ENCODE data around the gene PCDHB2.
A peak's percentile ranks its signal among the peaks of the same experiment; 100 is the strongest.
"Not testable (repeated sequence)": the region's sequence is repeated elsewhere in the genome, so short reads cannot be mapped to it uniquely, and the experiment has no call there.

The PCDHB2 gene

GRCh38 chr5:141127305-141127704 is 32.9 kb downstream of the PCDHB2 start:
- H3K4me1 ChIP-seq (ENCODE audit: low read length) = no peaks in the 10 kb centered on the region
- H3K4me3 ChIP-seq (ENCODE audit: low read length) = no peak overlapping the region
- TF ChIP-seq EZH2 (optimal IDR thresholded peaks at IDR 0.05; ENCODE audit: low read depth, low read length) (no peak), CTCF (IDR thresholded peaks at IDR 0.05; ENCODE audit: low read length) (no peak), EZH2phosphoT487 (IDR thresholded peaks at IDR 0.05; ENCODE audit: low read length) (no peak)
- H3K9me2 ChIP-seq (replicated peaks; ENCODE audit: insufficient read depth, low read length) = no peaks in the 10 kb centered on the region
- H3K27me3 ChIP-seq (replicated peaks; ENCODE audit: insufficient read depth, low read length) = no peaks in the 10 kb centered on the region
- H2AFZ ChIP-seq (ENCODE audit: low read length) = no peak overlapping the region
- H3K79me2 ChIP-seq (ENCODE audit: low read length) = no peaks in the 10 kb centered on the region
- H3K36me3 ChIP-seq (replicated peaks; ENCODE audit: insufficient read depth, low read length) = no peaks in the 10 kb centered on the region
- DNase-seq = no peak
- no peaks in the 10 kb centered on the region; the same call in 1 of the 2 replicates for H3K9me3 ChIP-seq (replicated peaks; ENCODE audit: insufficient read depth, low read length)
- no peaks in the 10 kb centered on the region for H3F3A ChIP-seq (ENCODE audit: insufficient read depth, low read length)
- no peak overlapping the region for H3K9ac ChIP-seq (ENCODE audit: low read length)
- H3K4me2 ChIP-seq (ENCODE audit: low read depth, low read length) = no peak overlapping the region
- no peak overlapping the region for H3K27ac ChIP-seq (ENCODE audit: low read length)
- H4K20me1 ChIP-seq (ENCODE audit: insufficient read depth, low read length) = no peaks in the 10 kb centered on the region

GRCh38 chr5:141135030-141135717 is 40.8 kb downstream of the PCDHB2 start, which contains the start of gene PCDHB5:
TSS of gene PCDHB5 (plus strand) at chr5:141135206. CDS start at chr5:141135435, 229 bp downstream.
- Histone ChIP-seq H3K9ac (ENCODE audit: low read length) (no peak within 1 kb of the TSS), H3F3A (ENCODE audit: insufficient read depth, low read length) (no peaks in the 10 kb centered on the region), H2AFZ (ENCODE audit: low read length) (no peak within 1 kb of the TSS), H4K20me1 (ENCODE audit: insufficient read depth, low read length) (no peaks in the 10 kb centered on the region), H3K36me3 (replicated peaks; ENCODE audit: insufficient read depth, low read length) (no peaks in the 10 kb centered on the region), H3K4me1 (ENCODE audit: low read length) (no peaks in the 10 kb centered on the region), H3K79me2 (ENCODE audit: low read length) (no peaks in the 10 kb centered on the region), H3K4me3 (ENCODE audit: low read length) (no peak within 1 kb of the TSS), H3K27ac (ENCODE audit: low read length) (no peak within 1 kb of the TSS), H3K9me3 (replicated peaks; ENCODE audit: insufficient read depth, low read length) (no peaks in the 10 kb centered on the region), H3K4me2 (ENCODE audit: low read depth, low read length) (no peak within 1 kb of the TSS), H3K9me2 (replicated peaks; ENCODE audit: insufficient read depth, low read length) (no peaks in the 10 kb centered on the region), H3K27me3 (replicated peaks; ENCODE audit: insufficient read depth, low read length) (no peaks in the 10 kb centered on the region)
- no peak for DNase-seq
- TF ChIP-seq EZH2 (optimal IDR thresholded peaks at IDR 0.05; ENCODE audit: low read depth, low read length) = no peak
- peak; percentile 12 for TF ChIP-seq CTCF (IDR thresholded peaks at IDR 0.05; ENCODE audit: low read length)

DNA sequence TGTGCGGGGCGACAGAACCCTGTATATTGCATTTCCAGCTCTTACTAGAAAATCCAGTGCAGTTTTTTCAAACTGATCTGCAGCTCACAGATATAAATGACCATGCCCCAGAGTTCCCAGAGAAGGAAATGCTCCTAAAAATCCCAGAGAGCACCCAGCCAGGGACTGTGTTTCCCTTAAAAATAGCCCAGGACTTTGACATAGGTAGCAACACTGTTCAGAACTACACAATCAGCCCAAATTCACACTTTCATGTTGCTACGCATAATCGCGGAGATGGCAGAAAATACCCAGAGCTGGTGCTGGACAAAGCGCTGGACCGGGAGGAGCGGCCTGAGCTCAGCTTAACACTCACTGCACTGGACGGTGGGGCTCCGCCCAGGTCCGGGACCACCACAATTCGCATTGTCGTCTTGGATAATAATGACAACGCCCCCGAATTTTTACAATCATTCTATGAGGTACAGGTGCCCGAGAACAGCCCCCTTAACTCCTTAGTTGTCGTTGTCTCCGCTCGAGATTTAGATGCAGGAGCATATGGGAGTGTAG is 41.4 kb downstream of the PCDHB2 start:
- no peaks in the 10 kb centered on the region for H3F3A ChIP-seq (ENCODE audit: insufficient read depth, low read length)
- no peaks in the 10 kb centered on the region for H3K9me2 ChIP-seq (replicated peaks; ENCODE audit: insufficient read depth, low read length)
- no peaks in the 10 kb centered on the region for H3K27me3 ChIP-seq (replicated peaks; ENCODE audit: insufficient read depth, low read length)
- no peaks in the 10 kb centered on the region for H3K9me3 ChIP-seq (replicated peaks; ENCODE audit: insufficient read depth, low read length)
- no peak overlapping the region for H3K27ac ChIP-seq (ENCODE audit: low read length)
- DNase-seq = no peak
- TF ChIP-seq EZH2 (optimal IDR thresholded peaks at IDR 0.05; ENCODE audit: low read depth, low read length) = no peak
- TF ChIP-seq CTCF (IDR thresholded peaks at IDR 0.05; ENCODE audit: low read length) = no peak
- no peak for TF ChIP-seq EZH2phosphoT487 (IDR thresholded peaks at IDR 0.05; ENCODE audit: low read length)
- H3K4me1 ChIP-seq (ENCODE audit: low read length) = no peaks in the 10 kb centered on the region
- H3K4me2 ChIP-seq (ENCODE audit: low read depth, low read length) = no peak overlapping the region
- no peaks in the 10 kb centered on the region for H3K36me3 ChIP-seq (replicated peaks; ENCODE audit: insufficient read depth, low read length)
- no peaks in the 10 kb centered on the region for H3K79me2 ChIP-seq (ENCODE audit: low read length)
- H4K20me1 ChIP-seq (ENCODE audit: insufficient read depth, low read length) = no peaks in the 10 kb centered on the region
- no peak overlapping the region for H3K4me3 ChIP-seq (ENCODE audit: low read length)
- H2AFZ ChIP-seq (ENCODE audit: low read length) = no peak overlapping the region
- H3K9ac ChIP-seq (ENCODE audit: low read length) = no peak overlapping the region

GRCh38 chr5:141137346-141137745 is 42.9 kb downstream of the PCDHB2 start:
- H3K4me1 ChIP-seq (ENCODE audit: low read length); H4K20me1 ChIP-seq (ENCODE audit: insufficient read depth, low read length); H3K4me2 ChIP-seq (ENCODE audit: low read depth, low read length); H3K79me2 ChIP-seq (ENCODE audit: low read length); H3K9me2 ChIP-seq (replicated peaks; ENCODE audit: insufficient read depth, low read length); H3K4me3 ChIP-seq (ENCODE audit: low read length); H3K27ac ChIP-seq (ENCODE audit: low read length); H3K9ac ChIP-seq (ENCODE audit: low read length); H3K27me3 ChIP-seq (replicated peaks; ENCODE audit: insufficient read depth, low read length); H3K9me3 ChIP-seq (replicated peaks; ENCODE audit: insufficient read depth, low read length); H3F3A ChIP-seq (ENCODE audit: insufficient read depth, low read length); DNase-seq; H2AFZ ChIP-seq (ENCODE audit: low read length); H3K36me3 ChIP-seq (replicated peaks; ENCODE audit: insufficient read depth, low read length): not testable (repeated sequence)

Data from MM.1S (cell line).